Stimulated activated CD4-positive, alpha-beta T cell treated with anti-CD3 and anti-CD28 coated beads, Interleukin-12 subunit alpha, Interleukin-12 subunit beta, amount 100 ng/mL, for 24 hours (primary cell): ENCODE measurements around the gene GPD1L.
"Not testable (repeated sequence)": the region's sequence is repeated elsewhere in the genome, so short reads cannot be mapped to it uniquely, and the experiment has no call there.

ENCODE experiments used
- DNase-seq, 2 experiments: peaks; one replicate each; pipeline ENCODE4 v3.0.0-alpha.2; 2020; ENCODE audit warnings: low read depth in 2 of 2

GPD1L gene

DNA sequence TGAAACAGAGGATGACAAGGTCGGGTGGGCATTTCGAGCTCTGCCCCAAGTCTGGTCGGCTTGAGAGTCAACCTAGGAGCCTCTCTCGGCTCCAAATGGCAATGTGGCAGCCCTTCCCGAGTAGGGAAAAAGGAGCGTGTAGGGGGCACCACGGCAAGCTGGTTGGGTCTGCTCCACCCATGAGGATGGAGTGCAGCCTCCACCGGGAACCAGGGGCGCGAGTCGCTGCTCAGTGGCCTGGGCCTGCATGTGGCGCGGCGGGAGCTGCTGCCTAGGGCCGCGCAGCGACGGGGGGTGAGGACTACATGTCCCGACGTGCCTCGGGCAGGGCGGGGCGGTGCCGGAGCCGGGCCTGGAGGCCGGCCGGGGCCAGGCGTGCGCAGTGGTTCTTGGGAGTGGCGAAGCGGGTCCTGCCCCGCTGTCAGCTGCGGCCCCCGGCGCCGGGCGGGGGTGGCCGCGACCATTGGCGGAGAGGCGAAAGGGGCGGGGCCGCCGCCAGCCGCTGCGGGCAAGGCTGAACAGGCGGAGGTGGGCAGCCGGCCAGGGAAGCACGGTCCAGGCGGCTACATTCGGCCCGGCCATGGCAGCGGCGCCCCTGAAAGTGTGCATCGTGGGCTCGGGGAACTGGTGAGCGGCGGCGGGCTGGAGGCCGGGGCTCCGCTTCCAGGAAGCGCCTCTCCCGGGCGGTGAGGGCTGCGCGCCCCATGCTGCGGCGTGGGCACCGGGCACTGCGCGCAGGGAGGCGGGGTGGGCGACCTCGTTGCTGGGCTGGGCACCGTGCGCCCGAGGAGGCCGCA, at the start of gene GPD1L:
Gene GPD1L, plus strand, starts transcription at position 489 of the 797 bp plus-strand sequence. Its CDS starts 92 bp downstream, at position 581.
- DNase-seq, result peak; percentile 91

GRCh38 chr3:32058465-32058864, 48.0 kb upstream of the GPD1L start:
- DNase-seq, result not testable (repeated sequence)

GRCh38 chr3:32062950-32063582, 43.4 kb upstream of the GPD1L start:
- DNase-seq, result no peak

- DNase-seq, result no peak
Observed at GRCh38 chr3:32066686-32067085, 39.7 kb upstream of the GPD1L start.

DNA sequence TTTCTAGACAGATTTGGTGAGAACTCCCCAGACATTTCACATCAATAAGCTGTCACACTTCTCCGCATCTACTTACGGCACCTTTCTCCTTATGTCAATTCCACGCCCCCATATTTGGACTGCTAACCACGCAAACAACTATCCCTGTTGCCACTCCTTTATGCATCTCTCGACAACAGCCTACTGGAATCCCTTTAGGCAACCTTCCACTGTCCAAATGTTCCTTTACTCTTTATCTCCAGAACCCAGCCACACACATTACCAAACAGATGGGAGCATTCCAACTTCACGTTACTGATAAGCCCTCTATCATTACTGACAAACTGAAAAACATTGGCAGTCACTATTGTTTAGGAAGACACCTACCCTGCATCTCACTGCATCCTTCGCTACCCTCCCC, 32.2 kb upstream of the GPD1L start:
- DNase-seq, result not testable (repeated sequence)

DNA sequence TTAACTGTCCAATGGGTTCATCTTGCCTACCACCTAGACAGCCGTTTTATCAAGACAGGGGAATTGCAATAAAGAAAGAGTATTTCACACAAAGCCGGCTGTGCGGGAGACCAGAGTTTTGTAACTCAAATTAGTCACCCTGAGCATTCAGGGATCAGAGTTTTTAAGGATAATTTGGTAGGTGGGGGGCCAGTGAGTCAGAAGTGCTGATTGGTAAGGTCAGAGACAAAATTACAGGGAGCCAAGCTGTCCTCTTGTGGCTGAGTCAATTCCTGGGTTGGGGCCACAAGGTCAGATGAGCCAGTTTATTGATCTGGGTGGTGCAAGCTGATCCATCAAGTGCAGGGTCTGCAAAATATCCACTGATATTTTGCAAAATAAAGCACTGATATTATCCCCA, 29.9 kb upstream of the GPD1L start:
- DNase-seq, result no peak

DNA sequence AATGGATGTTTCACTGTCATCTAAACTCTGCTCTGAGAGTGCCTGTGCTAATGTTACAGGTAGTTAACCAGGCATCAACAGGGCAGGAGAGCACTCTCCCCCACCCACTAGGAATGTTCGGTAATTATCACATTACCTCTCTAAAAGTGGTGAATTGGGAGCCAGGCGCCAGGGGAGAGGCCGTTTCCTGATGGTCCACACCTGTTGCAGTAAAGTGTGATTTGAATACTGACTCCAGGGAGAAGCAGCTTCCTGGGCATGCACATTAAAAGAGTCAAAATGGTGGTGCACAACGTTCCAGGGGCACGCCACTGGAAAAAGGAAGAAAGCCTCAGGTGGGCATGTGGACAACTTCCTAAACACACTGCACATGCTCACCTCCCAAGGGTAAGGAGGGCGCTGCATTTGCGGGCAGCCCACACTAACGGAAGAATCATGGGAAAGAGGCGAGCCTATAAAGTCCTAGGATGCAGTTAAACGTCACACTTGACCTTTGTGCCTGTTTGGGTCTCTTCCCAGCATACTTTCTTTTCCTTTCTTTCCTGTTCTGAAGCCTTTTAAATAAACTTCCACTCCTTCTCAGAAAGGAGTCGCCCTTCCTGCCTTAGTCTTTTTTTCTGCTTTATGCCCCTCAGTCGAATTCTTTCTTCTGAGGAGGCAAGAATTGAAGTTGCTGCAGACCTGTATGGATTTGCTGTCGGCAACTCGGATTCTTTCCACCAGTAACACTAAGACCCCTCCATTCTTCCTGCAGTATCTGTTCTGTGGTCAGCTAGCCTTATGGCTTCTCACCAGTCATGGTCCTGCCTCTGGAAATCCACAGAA, 28.9 kb upstream of the GPD1L start:
- DNase-seq, result no peak

- DNase-seq, result no peak
Observed at GRCh38 chr3:32078085-32078634, 28.3 kb upstream of the GPD1L start.

DNA sequence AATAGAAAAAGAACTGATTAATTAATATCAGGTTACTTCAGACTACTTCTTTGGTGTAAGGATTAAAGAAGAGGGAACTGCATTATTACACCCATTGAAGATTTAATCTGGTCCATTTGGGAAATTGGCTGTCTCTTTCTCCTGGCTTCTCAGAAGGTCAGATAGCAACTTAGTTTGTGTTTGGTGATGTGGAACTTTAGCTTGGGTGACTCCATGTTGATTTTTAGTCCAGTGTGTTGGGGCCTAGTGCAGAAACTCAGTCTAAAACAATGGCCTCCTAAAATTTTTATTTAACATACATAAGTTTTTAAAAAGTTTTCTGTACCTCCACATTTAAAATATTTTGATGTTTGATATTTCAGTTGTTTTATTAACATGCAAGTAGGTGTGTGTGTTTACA, 27.6 kb upstream of the GPD1L start:
- DNase-seq, result no peak

GRCh38 chr3:32082721-32083120, 23.7 kb upstream of the GPD1L start:
- DNase-seq, result no peak

GRCh38 chr3:32083702-32084270, 22.6 kb upstream of the GPD1L start:
- DNase-seq, result no peak

- no peak for DNase-seq
Observed at GRCh38 chr3:32084870-32085269, 21.6 kb upstream of the GPD1L start.

DNA sequence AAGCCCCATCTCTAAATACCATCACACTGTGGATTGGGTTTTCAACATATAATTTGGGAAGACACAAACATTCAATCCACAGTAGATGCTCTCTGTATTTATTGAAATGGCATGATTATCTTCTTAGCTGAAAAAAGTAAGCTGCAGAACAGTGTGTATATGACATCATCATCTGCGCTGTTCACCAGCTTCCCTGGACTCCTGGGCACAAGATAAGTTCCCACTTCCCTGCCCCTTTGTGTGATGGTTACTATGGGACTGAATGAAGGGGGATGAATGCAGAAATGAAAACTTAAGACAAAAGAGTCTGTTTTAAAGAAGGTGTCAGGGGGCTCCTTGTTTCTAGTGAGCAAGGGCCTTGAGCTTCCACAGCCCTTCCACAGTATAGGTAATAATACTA, 20.0 kb upstream of the GPD1L start:
- DNase-seq, result no peak

DNA sequence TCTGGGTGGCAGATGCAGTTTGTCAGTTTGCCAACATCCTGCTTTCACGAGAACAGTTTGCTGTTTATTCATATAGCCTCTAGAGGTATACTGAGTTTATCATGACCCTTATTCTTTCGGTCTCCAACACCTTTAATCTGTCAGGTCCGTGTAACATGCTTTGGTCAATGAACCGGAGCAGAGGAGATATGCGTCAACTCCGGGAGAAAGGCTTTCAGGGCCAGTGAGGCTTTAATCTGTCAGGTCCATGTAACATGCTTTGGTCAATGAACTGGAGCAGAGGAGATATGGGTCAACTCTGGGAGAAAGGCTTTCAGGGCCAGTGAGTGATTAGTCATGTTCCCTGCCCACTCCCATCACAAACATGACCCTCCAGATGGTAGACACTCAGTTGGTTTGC, 16.9 kb upstream of the GPD1L start:
- DNase-seq, result no peak

DNA sequence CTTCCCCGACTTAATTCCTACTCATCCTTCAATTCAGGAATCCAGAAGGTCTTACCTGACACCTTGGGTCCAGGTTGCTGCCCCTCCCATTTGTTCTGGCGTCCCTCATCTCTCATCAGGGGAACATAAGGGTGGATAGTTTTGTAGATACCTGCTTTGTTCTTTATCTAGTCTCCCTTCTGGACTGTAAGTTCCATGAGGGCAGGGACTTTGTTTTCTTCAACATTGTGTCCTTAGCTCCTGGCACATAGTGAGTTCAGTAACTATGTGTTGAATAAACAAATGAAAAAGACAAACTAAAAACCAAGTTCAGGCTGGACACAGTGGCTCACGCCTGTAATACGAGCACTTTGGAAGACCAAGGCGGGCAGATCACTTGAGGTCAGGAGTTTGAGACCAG, 13.2 kb upstream of the GPD1L start:
- no peak for DNase-seq

GRCh38 chr3:32095431-32095830, 11.0 kb upstream of the GPD1L start:
- no peak for DNase-seq

DNA sequence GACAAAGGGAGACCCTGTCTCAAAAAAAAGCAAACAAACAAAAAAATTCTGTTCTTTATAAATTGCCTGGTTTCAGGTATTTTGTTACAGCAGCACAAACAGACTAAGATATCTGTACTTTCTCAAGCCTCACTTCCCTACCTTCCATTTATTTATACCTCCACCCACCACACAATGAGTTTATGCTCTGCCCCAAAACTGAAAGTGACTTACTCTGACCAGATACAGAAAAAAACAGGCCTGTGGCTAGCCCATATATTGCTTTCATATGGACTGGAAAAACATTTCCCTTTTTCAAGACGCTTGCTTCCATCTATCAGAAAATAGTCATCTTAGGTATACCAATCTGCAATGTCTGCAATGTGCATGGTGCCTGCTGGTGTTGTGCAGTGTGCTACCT, 8.7 kb upstream of the GPD1L start:
- DNase-seq, result no peak

GRCh38 chr3:32098528-32098927, 7.9 kb upstream of the GPD1L start:
- DNase-seq, result no peak

GRCh38 chr3:32100465-32100864, 6.0 kb upstream of the GPD1L start:
- no peak for DNase-seq

DNA sequence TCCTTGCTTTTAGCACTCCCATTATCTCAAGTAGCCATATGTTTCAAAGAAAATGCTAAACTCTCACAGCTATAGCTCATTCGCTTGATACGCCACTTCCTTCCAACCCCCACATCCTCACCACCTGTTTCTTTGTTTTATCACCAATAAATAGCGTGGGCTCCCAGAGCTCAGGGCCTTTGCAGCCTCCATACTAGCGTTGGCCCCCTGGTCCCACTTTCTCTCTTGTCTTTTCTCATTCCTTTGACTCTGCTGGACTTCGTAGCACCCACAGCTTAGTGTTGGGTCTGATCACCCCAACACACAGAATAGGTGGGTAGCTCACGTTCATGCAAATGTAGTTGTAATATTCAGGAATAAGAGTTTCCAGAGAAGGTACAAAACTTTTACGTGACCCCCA, 4.1 kb upstream of the GPD1L start:
- no peak for DNase-seq

DNA sequence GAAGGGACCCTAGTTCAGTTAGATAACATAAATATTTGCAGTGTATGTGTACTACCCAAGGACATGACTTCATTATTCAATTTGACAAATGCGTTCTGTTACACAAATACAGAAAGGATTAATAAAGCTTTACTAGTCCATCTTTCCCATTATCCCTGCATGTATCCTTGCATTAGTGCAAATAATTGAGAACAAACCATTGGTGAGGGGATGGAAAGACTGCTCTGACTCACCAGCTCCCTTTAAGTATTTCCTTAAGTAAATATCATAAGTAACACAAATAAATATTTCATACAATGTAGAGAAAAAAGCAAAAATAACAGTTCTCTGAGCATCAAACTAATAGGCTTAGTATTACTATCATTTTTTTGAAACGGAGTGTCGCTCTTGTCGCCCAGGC, 1.9 kb upstream of the GPD1L start:
- no peak for DNase-seq
